Central memory CD4-positive, alpha-beta T cell (primary cell): ENCODE data around the gene GPC5.

ENCODE experiments used
- DNase-seq: peaks from one replicate; pipeline ENCODE4 v3.0.0; 2022

Gene GPC5

DNA sequence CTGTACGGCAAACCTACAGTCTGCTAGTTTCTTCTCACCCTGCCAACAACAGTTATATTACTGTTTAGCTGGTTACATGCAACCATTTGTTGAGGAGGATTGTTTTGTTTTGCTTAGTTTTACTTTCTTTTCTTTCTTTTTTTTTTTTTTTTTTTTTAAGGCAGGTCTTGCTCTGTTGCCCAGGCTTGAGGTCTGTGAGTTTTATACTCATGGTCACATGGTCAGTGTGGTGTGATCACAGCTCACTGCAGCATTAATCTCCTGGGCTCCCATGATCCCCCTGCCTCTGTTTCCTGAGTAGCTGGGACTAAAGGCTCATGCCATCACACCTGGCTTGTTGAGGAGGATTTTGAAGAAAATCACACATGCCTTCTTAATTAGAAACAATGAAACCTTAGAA, 505.6 kb downstream of the GPC5 start:
- no peak for DNase-seq

- no peak for DNase-seq
Measured at GRCh38 chr13:91904597-91904996, 506.2 kb downstream of the GPC5 start.

GRCh38 chr13:91907398-91907797, 509.0 kb downstream of the GPC5 start:
- DNase-seq: no peak

DNA sequence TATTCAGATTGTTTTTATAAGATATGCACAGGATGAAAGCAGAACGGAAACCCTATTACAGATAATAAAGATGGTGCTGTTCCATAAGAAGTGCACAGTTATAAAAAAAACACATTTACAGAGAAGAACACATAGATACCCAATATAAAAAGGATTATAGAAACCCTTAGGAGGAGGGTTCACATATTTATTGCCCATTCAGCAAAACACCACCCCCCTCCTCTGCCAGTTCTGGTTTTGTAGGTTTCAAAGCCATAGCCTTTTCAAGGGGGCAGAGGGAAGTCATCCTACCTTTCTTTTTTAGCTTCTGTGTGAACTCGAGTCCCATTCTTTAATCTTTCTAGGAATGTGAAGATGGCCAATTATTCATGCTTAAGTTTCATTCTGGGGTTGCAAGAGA, 511.2 kb downstream of the GPC5 start:
- no peak for DNase-seq

GRCh38 chr13:91922969-91923592, 524.7 kb downstream of the GPC5 start:
- DNase-seq: no peak

- no peak for DNase-seq
Measured at GRCh38 chr13:91930687-91931086, 532.3 kb downstream of the GPC5 start.

DNA sequence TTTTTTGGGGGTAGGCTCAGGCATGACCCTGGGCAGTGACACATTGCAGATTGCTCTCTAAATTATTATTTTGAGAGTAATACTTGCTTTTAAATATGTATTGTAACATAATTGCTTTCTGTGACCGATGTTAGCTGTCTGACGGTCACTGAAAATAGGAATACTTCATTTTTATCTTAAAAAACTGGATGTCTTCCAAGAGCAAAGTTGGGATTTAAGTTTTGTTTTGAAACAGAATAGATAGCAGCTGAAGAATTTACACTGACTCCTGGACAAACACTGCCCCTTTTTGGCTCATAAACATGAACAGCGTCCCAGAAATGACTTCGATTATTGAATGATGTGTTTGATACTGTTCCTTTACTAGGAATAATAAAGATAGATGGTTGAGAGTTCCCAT, 535.9 kb downstream of the GPC5 start:
- no peak for DNase-seq

GRCh38 chr13:91946498-91947070, 548.2 kb downstream of the GPC5 start:
- no peak for DNase-seq

GRCh38 chr13:91948736-91949135, 550.3 kb downstream of the GPC5 start:
- no peak for DNase-seq

- no peak for DNase-seq
Measured at GRCh38 chr13:91950803-91951202, 552.4 kb downstream of the GPC5 start.

- no peak for DNase-seq
Measured at GRCh38 chr13:91955546-91956355, 557.3 kb downstream of the GPC5 start.

DNA sequence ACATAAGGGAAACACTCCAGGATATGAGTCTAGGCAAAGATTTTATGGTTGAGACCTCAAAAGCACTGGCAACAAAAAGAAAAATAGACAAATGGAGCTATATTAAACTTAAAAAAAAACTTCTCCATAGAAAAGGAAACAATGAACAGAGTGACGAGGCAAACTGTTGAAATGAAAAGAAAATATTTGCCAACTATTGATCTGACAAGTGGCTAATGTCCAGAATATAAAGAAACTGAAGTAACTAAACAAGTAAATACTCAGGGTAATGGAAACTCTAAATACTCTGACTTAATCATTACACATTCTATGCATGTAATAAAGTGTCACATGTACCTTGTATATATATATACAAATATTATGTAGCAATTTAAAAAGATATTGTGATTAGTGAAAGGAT, 562.5 kb downstream of the GPC5 start:
- DNase-seq: no peak

DNA sequence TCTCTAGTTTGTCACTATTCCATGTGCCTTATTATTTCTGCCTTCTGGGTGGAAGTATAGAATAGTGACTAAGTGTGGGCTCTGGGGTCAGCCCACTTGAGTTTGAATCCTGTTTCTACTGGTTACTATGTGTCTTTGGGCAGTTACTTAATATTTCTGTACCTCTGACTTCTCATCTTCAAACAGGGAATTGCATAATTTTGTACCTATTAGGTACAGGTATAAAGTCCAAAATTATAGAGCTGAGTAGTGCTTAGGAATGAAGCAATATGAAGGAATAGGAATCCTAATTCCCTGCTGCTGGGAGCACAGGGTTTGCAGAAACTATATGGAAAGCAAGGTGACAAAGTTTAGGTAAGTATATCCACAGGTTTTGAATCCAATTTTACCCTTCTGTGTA, 564.5 kb downstream of the GPC5 start:
- DNase-seq: no peak

DNA sequence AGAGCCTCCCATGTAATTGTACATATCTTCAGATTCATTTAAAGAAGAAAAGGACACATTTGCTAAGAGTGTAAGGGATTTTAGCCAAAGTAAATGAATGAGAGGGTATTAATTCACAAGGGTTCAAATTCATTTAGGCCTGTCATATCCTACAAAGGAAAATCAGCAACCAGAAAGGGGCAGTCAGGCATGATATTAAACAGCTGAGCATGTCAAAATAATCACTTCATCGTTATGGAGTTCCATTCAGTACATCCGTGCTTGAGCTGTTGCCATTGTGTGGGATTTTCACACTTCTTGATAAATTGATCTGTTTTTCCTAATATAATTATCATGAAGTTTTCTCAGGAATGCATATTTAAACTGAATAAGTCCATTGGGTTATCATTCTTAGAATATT, 567.1 kb downstream of the GPC5 start:
- DNase-seq: no peak

- no peak for DNase-seq
Measured at GRCh38 chr13:91978571-91978970, 580.1 kb downstream of the GPC5 start.

DNA sequence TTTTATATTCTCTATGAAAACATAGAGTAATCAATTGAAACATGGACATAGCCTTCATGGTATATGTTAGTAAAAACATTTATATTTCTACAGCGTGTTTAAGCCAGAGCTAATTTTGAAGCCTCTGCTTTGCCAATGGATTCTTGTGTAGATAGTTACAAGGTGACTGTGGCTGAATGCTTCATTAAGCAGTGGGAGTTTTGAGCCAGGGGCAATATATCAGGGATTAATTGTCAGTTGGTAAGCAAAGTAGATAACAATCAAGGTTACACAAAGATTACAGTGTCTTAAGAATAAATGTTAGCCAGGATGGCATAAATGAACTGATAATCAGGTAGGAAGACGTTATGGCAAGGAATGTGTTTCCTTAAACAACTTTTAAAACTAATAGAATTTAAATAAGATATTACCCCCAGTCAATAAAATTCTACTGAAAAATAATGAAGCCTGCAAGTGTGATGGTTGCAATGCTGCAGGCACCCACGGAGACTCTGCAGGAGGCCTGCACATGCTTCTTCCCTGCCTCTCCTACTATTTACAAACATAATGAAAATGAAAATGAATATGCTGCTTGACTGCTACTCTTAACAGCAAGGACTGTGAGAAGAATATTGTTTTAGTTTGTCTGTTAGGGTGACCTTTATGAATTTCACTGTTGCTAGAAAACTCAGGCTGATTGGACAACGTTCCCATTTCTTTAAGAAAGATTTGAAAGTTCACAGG, 588.5 kb downstream of the GPC5 start:
- DNase-seq: no peak

DNA sequence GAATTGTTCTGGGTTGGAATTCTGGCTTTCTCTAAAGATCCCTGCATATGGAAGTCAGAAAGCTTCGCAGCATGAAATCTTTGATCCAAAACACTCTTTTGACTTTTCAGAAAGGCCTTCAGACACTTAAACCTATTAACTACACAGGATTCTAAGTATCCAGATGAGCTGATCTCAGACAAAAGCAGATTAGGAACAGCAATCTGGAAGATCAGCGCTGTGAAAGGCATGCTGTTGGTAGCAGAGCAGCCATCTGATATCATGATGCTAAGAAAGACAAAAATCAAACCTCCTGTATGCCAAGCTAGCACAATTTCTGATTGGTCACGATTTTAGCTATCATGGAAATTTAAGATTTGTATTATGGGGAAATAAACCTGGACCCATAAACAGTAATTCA, 589.9 kb downstream of the GPC5 start:
- no peak for DNase-seq

DNA sequence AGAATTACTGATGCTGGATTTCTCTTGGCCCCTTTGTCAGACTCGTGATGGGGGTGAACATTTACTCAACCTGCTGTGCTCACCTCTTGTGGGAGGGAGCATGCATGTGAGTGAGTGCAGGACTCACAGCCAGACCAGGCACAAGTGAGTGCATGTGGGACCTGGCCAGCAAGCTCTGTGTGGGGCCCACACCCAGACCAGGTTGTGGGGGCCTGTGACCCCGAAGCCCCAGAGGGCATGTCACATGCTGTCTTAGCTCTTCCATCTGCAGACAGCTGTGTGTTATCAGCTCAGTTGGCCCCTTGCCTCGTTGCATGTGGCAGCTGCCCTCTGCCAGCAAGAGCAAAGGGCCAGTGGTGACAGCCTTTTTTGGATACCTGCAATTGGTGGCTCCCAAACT, 614.4 kb downstream of the GPC5 start:
- DNase-seq: no peak

- DNase-seq: no peak
Measured at GRCh38 chr13:92017737-92018136, 619.3 kb downstream of the GPC5 start.

DNA sequence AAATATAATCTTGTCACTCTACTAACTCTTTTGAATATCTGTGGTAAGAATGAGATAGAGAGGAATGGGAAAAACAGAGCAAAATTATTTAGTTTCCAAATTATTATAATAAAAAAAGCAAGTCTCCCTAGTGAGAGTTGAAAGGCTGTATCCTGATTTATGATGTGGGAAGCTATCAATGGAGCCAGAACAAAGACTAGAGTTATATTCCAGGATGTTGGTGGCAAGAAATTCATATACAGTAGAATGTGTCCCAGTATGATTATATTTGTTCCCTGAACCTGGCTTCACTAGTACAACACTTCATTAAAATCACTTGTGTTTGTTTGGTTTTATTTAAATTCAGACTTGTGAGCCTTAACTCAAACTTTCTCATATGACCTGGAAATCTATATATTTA, 630.3 kb downstream of the GPC5 start:
- no peak for DNase-seq

DNA sequence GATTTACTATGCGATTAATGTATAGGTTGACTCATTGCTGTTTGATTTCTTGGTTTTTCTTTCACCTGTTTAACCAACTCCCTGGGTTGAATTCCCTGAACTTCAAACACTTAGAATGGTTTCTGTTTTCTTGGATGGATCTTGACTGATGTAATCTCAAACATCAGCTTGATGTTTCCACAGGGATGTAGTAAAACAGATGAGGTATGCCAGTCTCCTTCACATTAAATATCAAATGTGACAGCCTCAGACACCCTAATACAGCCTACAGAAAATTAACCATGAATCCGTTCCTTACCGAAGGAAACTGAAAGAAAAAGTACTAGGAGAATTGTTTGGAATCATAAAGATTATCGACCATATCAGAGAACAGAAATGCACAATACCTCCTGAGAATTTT, 631.2 kb downstream of the GPC5 start:
- no peak for DNase-seq

DNA sequence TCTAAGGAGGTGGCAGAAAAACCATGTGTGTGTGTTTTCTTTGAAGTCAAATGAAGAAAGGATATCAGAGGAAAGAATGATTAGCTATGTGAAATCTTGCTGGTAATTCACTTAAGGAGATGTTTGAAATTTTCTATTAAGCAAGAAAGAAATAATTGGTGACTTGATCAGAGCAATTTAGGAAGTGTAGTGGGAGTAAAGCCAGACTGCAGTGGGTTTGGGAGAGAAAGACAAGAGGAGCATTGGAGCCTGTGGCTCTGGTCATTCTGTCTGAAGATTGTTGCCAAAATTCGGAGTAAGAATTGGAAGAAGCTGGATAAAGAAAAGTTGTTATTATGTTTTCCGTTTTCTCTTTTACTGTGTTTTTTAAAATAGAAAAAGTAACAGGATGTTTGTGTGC, 640.5 kb downstream of the GPC5 start:
- DNase-seq: no peak

DNA sequence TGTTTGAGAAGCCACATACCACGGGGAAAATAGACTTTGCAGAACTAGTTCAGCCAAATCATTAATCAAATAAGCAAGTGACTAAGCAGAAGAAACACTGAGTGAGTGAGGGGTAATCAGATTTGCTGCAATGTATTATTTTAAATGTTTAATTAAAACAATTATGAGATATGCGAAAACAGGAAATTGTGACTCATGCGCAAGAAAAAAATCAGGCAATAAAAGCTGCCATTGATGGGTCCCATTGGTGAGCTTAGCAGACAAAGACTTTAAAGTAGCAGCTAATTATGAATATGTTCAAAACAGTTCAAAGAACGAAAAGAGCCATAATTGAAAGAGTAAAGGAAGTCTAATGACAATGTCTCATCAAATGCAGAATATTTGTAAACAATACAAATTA, 644.1 kb downstream of the GPC5 start:
- no peak for DNase-seq

- DNase-seq: no peak
Measured at GRCh38 chr13:92044351-92044750, 645.9 kb downstream of the GPC5 start.
